Fibroblast of lung (primary cell): ENCODE data around the gene PRKACG.

Experiments used
- CTCF ChIP-seq, 2 donors: IDR thresholded peaks in 1 of 2; conservative IDR thresholded peaks in 1 of 2; 1 replicate in 1 of 2; 2 replicates in 1 of 2; pipeline ENCODE4 v1.5.1; 2011 to 2012; ENCODE audit warnings: low read length in 2 of 2, control low read depth in 1 of 2, inconsistent platforms in 1 of 2, low read depth in 1 of 2, mild to moderate bottlenecking in 1 of 2
- EZH2 ChIP-seq: IDR thresholded peaks from 2 replicates; pipeline ENCODE4 v1.5.1; 2012; ENCODE audit warnings: low read length, control low read depth, mild to moderate bottlenecking; ENCODE audit errors: missing control alignments

GRCh38 chr9:68983008-68983411 is 30.9 kb downstream of the PRKACG start:
- no peak for TF ChIP-seq EZH2
- no peak for TF ChIP-seq CTCF (conservative IDR thresholded peaks at IDR 0.05 in 1 of 2, IDR thresholded peaks at IDR 0.05 in 1 of 2; ENCODE audit: low read depth in 1 of 2, low read length in 2 of 2)
